ENCODE data around the gene ESM1.

DNA sequence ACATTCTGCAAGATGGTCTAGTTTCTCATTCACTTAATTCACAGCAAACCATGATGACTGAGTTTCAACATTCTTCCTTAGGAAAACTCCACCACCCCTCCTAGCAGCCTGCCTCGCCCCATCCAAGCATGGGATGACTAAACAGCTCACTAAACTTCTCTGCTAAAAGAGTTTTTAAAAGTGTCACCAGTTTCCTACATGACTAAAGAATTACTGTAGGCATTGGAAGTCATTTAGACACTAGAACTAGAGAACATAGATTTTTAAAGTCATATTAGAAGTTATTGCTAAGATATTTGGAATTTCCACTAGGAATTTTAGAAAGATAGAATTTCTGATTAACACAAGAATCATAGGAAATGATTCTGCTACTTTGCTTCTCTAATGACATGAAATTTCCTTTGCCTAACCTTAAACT lies 5.5 kb upstream of the ESM1 start:
- no peak for TF ChIP-seq CTCF (IDR thresholded peaks at IDR 0.05; ENCODE audit: low read depth, low read length, poor library complexity, severe bottlenecking)
- no peak for TF ChIP-seq EZH2phosphoT487 (IDR thresholded peaks at IDR 0.05; ENCODE audit: borderline replicate concordance, low read length)

Measured in DOHH2 (cell line).